Esophagus (tissue), 2 donors: ENCODE data around the gene DDX27. TPM values are rescaled to one million over a fixed set of nuclear protein-coding genes. Genes with fewer than 3 reads are reported as not detected.

Experiments
- H3K27ac ChIP-seq, 2 donors: one replicate each; pipeline ENCODE4 v1.5.1; 2013; ENCODE audit warnings: low read depth in 2 of 2, mild to moderate bottlenecking in 2 of 2, inconsistent platforms in 1 of 2, low read length in 1 of 2, moderate library complexity in 1 of 2
- H3K27me3 ChIP-seq, 2 donors: one replicate each; pipeline ENCODE4 v1.6.1; 2013; ENCODE audit warnings: low read length in 2 of 2, control low read depth in 1 of 2, mild to moderate bottlenecking in 1 of 2; ENCODE audit not compliant: insufficient read depth in 2 of 2, control insufficient read depth in 1 of 2
- H3K36me3 ChIP-seq, 2 donors: one replicate each; pipeline ENCODE4 v1.6.1; 2013; ENCODE audit warnings: low read length in 1 of 2; ENCODE audit not compliant: control insufficient read depth in 2 of 2, insufficient read depth in 2 of 2
- H3K4me1 ChIP-seq, 2 donors: one replicate each; pipeline ENCODE4 v1.6.1; 2013; ENCODE audit warnings: low read length in 1 of 2; ENCODE audit not compliant: control insufficient read depth in 2 of 2, insufficient read depth in 2 of 2
- H3K4me3 ChIP-seq, 2 donors: one replicate each; pipeline ENCODE4 v1.5.1; 2013; ENCODE audit warnings: low read length in 2 of 2, mild to moderate bottlenecking in 2 of 2, low read depth in 1 of 2, moderate library complexity in 1 of 2
- H3K9me3 ChIP-seq, 2 donors: one replicate each; pipeline ENCODE4 v1.6.1; 2013; ENCODE audit warnings: mild to moderate bottlenecking in 2 of 2, low read depth in 1 of 2, low read length in 1 of 2, moderate library complexity in 1 of 2; ENCODE audit not compliant: control insufficient read depth in 2 of 2, insufficient read depth in 1 of 2
- WGBS, 2 donors: extraction: QIAGEN DNeasy Blood & Tissue Kit; methylation state at CpG; one replicate each; pipeline ENCODE4 v1.1.7; 2013; 5-methylcytosine and 5-hydroxymethylcytosine counted together
- polyA plus RNA-seq, 2 donors: library from polyadenylated mRNA; stranded (reverse); fragments of 200-250 nt; gene quantifications; one replicate each; pipeline ENCODE4 v1.2.3, GENCODE V29; 2013
- donor health status: healthy with polysubstance abuse.
- donor health status: Bipolar disorder and iron deficiency.

DDX27 gene
- polyA plus RNA-seq, 2 donors = 14.2 to 27.0 TPM

DNA sequence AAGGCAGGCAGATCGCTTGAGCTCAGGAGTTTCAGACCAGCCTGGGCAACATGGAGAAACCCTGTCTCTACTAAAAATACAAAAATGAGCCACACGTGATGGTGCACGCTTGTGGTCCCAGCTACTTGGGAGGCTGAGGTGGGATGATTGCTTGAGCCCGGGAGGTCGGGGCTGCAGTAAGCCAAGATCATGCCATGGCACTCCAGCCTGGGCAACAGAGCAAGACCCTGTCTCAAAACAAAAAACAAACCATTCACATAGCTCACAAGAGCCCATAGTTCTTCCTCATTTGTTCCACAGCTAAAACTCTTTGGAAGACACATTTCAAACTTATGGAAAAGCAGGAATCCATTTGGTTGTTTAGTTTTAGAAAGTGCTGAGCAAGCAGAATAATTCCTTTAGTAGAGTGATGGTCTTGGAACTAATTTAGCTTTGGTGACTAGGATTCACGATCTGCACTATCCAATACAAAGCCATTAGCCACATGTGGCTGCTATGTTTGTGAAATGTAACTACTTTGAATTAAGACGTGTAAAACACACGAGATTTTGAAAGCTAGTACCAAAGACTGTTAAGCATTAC is 54.6 kb downstream of the DDX27 start:
- Histone ChIP-seq H3K27ac (no peak overlapping the region), H3K27me3 (no peaks in the 10 kb centered on the region), H3K4me1 (peaks cover 0 to 3% of the 10 kb centered on the region in 2 donors), H3K9me3 (no peaks in the 10 kb centered on the region), H3K4me3 (no peak overlapping the region), H3K36me3 (peaks cover 9 to 15% of the 10 kb centered on the region in 2 donors)
- 91 to 92% methylated on average over 8 of the region's 8 CpGs for WGBS, 2 donors

DNA sequence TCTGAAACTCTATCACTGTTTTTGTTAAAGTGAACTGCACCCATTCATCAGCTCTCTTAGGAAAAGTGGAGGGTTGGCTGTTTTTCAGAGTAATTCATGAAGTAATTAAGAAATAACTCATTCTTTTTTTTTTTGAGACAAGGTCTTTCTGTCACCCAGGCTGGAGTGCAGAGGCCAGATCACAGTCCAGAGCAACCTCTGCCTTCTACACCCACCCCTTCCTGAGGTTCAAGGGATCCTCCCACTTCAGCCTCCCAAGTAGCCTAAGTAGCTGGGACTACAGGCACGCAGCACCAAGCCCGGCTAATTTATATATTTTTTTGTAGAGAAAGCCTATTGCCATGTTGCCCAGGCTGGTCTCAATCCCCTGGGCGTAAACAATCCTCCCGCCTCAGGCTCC is 56.0 kb downstream of the DDX27 start:
- Histone ChIP-seq H3K4me3 (no peak overlapping the region), H3K9me3 (no peaks in the 10 kb centered on the region), H3K36me3 (peaks cover 12 to 15% of the 10 kb centered on the region in 2 donors), H3K4me1 (no peaks in the 10 kb centered on the region), H3K27me3 (no peaks in the 10 kb centered on the region), H3K27ac (no peak overlapping the region)
- WGBS, 2 donors = 86 to 87% methylated on average over 4 of the region's 4 CpGs

DNA sequence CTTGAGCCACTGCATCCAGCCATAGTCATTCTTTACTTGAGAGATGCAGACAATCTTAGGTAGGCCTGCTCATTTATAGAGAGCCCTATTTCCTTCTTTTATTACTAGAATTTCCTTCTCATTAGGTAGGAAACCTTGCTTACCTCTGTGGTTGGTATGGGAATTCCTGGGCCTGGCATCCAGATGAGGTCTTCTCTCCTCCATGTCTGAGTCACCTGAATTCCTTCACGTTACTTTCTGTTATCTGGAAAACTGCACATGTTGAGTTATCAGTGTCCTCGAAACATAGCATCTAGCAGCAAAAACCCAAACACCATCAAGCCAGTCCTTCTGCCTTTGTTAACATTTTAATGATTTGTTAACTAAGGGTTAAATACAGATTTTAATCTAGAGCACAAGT is 56.4 kb downstream of the DDX27 start:
- WGBS, 2 donors = 31 to 47% methylated on average over 2 of the region's 2 CpGs
- H3K4me1 ChIP-seq = no peaks in the 10 kb centered on the region
- H3K27me3 ChIP-seq = no peaks in the 10 kb centered on the region
- H3K4me3 ChIP-seq = no peak overlapping the region
- peaks cover 0 to 2% of the 10 kb centered on the region in 2 donors for H3K9me3 ChIP-seq
- H3K27ac ChIP-seq = no peak overlapping the region
- H3K36me3 ChIP-seq = peaks cover 11 to 17% of the 10 kb centered on the region in 2 donors

DNA sequence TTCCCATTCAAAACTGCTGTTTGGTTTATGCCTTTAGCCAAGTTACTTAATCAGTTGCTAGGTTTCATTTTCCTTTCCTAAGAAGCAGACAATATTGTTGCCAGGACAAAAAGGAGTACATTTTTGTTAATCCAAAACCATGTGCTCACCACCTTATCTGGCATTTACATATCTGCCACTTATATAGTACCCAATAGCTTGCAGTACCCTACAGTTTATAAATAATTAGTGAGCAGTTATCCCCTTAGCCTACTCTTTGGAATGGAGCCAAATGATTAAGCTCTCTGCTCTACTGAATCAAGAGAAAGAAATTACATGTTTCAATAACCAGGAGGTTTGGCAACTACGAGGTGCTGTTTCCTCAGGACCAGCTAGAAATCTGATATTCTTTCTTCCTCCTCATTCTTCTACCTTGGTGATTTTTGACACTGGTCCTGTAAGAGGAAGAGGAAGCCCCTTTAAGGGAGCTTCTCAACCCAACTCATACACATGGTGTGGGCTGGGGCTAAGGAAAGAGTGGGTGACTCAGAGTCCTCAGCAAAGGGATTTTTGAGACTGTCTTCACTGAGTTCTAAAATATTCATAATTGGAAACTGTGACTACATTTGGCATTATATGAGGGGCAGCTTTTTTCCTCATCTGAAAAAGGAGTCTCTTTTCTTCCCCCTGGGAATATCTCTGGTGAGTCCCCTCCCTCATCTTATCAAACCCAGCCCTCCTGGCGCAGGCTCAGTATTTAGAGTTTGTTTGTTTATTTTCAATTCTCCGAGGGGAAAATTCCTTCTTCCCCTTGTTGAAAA is 57.1 kb downstream of the DDX27 start:
- Histone ChIP-seq H3K36me3 (peaks cover 10 to 11% of the 10 kb centered on the region in 2 donors), H3K27ac (peak overlapping the region; percentile 35 to 65), H3K27me3 (no peaks in the 10 kb centered on the region), H3K9me3 (peaks cover 0 to 4% of the 10 kb centered on the region in 2 donors), H3K4me1 (no peaks in the 10 kb centered on the region), H3K4me3 (peak overlapping the region in 1 of 2 donors; percentile 100)
- WGBS, 2 donors = 6 to 8% methylated on average over 3 of the region's 3 CpGs

DNA sequence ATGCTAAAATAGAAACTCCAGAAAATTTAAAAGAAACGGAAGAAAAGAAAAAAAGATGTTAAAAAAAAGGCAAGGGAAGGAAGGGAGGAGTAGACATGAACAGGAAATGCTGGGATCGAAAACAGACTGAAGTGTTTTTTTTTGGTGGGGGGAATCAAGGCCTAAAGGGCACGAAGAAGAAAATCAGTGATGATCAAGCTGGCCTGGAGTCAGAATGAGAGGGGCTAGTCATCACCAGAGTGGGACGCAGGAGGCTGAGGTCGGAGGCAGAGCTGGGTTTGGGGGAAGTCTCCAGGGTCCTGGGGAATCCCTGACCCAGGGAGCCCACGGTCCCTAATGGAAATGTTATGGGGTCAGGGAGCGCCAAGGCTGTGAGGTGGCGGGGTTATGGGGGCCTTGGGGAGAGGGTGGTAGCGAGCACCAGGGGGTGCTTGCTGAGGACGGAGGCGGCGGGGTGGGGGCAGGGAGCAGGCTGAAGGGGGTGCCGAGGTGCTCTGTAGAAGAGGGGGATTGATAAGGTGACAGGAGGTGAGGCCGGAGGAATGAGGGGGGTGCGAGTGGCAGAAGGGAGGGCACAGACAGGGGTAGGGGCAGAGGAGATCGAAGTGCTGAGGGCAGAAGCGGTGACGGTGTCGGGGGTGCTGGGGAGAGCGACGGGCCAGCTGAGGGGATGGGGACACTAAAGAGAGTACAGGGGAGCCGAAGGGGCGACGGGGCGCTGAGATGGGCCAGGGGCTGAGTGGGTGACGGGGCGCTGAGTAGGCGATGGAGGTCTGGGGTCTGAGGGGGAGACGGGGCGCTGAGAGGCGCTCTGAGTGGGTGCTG is 58.0 kb downstream of the DDX27 start:
- 1 to 2% methylated on average over 31 of the region's 31 CpGs for WGBS, 2 donors
- Histone ChIP-seq H3K36me3 (peaks cover 11% of the 10 kb centered on the region in 2 donors), H3K4me1 (no peaks in the 10 kb centered on the region)

DNA sequence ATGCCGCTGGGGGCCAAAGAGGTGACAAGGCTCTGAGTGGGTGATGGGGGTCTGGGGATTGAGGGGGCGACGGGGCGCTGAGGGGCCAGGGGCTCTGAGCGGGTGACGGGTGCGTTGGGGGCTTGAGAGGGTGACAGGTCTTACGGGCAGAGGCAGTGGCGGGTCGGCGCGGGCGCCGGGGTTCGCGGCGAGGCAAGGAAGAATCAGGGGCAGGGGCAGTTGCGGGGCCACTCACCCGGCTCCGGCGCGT is 58.5 kb downstream of the DDX27 start:
- Histone ChIP-seq H3K4me3 (peak overlapping the region; percentile 87 to 100), H3K4me1 (peaks cover 0 to 2% of the 10 kb centered on the region in 2 donors), H3K27me3 (no peaks in the 10 kb centered on the region), H3K27ac (peak overlapping the region; percentile 98 to 99), H3K9me3 (peaks cover 2 to 4% of the 10 kb centered on the region in 2 donors), H3K36me3 (peaks cover 14 to 16% of the 10 kb centered on the region in 2 donors)
- WGBS, 2 donors = 1% methylated on average over 9 to 22 of the region's 22 CpGs

More for the DNA sequence above, 58.0 kb downstream of the DDX27 start:
- Histone ChIP-seq H3K27me3 (no peaks in the 10 kb centered on the region), H3K4me3 (peak overlapping the region; percentile 87 to 100), H3K27ac (peak overlapping the region; percentile 98 to 99), H3K9me3 (peaks cover 0 to 4% of the 10 kb centered on the region in 2 donors)

DNA sequence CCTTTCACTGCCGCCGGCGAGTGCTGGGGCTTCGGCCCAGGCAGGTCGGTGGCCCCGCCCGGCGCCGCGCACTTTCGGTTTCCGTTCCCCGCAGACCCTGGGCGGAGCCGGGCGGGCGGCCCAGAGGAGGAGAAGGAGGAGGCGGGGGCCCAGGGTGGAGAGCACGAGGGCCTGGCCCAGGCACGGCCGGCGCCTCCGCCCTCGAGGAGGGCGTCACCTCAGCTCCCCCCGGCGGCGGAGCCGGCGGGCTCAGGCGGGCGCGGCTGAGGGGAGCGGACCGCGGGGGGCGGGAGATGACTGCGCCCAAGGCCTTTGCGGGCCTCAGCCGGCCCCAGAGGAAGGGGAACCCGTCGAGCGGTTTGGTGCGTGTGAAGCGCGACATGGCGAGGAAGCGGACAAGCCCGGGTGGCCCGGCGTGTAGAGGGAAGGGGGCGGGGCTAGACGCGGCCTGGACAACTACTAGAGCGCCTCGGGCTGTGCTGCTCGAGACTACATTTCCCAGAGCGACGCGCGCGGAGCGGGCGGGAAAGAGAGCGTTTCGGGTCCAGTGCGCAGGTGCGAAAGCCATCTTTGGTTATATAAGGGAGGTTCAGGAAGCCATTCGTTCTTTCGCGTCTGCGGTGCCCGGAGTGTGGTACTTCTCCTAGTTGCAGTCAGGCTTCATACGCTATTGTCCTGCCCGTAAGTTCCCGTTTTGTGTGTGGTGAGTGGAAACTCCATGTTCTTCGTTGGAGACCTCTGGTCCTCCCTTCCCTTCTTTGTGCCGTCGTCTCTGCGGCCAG is 59.0 kb downstream of the DDX27 start, which contains the start of gene ZNFX1:
ZNFX1 (minus strand) TSS at position 22 of the 782 bp plus-strand sequence. CDS start 2,218 bp downstream, outside the sequence.
- Histone ChIP-seq H3K27ac (peak within 1 kb of the TSS; percentile 98 to 99), H3K27me3 (no peaks in the 10 kb centered on the region), H3K9me3 (peaks cover 2 to 4% of the 10 kb centered on the region in 2 donors), H3K4me3 (peak within 1 kb of the TSS; percentile 95 to 100), H3K4me1 (peaks cover 0 to 4% of the 10 kb centered on the region in 2 donors), H3K36me3 (peaks cover 16 to 21% of the 10 kb centered on the region in 2 donors)
- 0 to 1% methylated on average over 79 to 80 of the region's 80 CpGs for WGBS, 2 donors

DNA sequence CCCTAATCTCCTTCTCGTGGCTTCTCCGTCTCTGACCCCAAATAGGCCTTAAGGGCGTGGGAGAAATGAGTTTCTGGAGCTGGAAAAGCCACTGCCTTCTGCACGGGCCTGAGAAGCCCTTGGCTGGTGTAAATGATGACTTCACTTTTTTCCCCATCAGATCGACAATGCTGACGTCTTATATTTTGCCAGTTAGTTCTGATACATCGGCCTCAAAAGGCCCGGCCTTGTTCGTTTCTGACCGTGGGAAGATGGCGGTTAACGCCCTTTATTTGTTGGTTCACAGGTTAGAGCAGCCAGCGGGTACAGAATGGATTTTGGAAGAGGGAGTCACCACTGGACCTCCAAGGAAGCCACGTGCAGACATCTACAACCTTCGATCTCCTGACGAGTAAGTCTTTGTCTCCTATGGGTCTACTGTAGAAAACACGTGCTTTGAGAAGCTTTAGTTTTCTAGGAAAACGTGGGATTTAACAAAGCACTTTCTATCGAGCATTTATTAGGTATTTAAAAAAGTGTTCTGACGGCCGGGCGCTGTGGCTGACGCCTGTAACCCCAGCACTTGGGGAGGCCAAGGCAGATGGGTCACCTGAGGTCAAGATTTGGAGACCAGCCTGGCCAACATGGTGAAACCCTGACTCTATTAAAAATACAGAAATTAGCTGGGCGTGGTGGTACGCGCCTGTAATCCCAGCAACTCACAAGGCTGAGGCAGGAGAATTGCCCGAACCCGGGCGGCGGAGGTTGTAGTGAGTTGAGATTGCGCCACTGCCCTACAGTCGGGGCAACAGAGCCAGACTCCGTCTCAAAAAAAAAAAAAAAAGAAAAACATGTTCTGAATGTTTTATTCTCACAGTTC is 59.8 kb downstream of the DDX27 start:
- H3K4me3 ChIP-seq = peak overlapping the region; percentile 95 to 100
- H3K9me3 ChIP-seq = peaks cover 2 to 4% of the 10 kb centered on the region in 2 donors
- H3K36me3 ChIP-seq = peaks cover 22% of the 10 kb centered on the region in 2 donors
- peaks cover 0 to 4% of the 10 kb centered on the region in 2 donors for H3K4me1 ChIP-seq
- 8 to 9% methylated on average over 33 of the region's 33 CpGs for WGBS, 2 donors
- no peaks in the 10 kb centered on the region for H3K27me3 ChIP-seq
- H3K27ac ChIP-seq = peak overlapping the region; percentile 88 to 99
